Measurements from ENCODE around the gene SOD2. TPM values are rescaled to one million over a fixed set of nuclear protein-coding genes. Genes with fewer than 3 reads are reported as not detected.
"Not testable (repeated sequence)": the region's sequence is repeated elsewhere in the genome, so short reads cannot be mapped to it uniquely, and the experiment has no call there.

Gene SOD2
- total RNA-seq, 2 experiments from 2014 or later = 90.6 to 105 TPM

GRCh38 chr6:159726918-159727716 is 34.1 kb upstream of the SOD2 start, which contains the start of gene WTAP:
Gene WTAP (plus strand): TSS chr6:159727506. CDS start chr6:159736266, 8,760 bp downstream.
- ChIA-PET POLR2A (interaction anchor here (0.7 to 4.2 kb wide), 7 partner anchors 33 to 62 kb away, joined by 3 to 44 read pairs (median 9); partner anchors contain the start of genes ACAT2, MRPL18 and TCP1), CTCF (interaction anchor here (0.7 to 2.0 kb wide), 6 partner anchors 32 to 378 kb away, joined by 3 to 23 read pairs (median 4); partner anchors contain the start of gene ACAT2)
- intact Hi-C loops (cut with DNase I, micrococcal nuclease) = loop anchor here (1.0 to 2.0 kb wide), 10 partner anchors 34 to 1082 kb away; partner anchors contain the start of genes TCP1 (in 2 of the 2), ACAT2 (in 1 of the 2), DYNLT1 (in 1 of the 2) and EZR (in 1 of the 2)
- H3K4me1 Mint-ChIP-seq = peaks cover 47% of the 10 kb centered on the region
- peak within 1 kb of the TSS; percentile 95 for H3K4me3 Mint-ChIP-seq
- H3K27me3 Mint-ChIP-seq = no peaks in the 10 kb centered on the region
- peaks cover 45% of the 10 kb centered on the region for H3K36me3 Mint-ChIP-seq (ENCODE audit: low read depth)
- peak; percentile 91 for ATAC-seq
- H3K27ac Mint-ChIP-seq = peak within 1 kb of the TSS; percentile 98
- no peaks in the 10 kb centered on the region for H3K9me3 Mint-ChIP-seq (ENCODE audit: low read depth)
- peak; percentile 99 for DNase-seq

DNA sequence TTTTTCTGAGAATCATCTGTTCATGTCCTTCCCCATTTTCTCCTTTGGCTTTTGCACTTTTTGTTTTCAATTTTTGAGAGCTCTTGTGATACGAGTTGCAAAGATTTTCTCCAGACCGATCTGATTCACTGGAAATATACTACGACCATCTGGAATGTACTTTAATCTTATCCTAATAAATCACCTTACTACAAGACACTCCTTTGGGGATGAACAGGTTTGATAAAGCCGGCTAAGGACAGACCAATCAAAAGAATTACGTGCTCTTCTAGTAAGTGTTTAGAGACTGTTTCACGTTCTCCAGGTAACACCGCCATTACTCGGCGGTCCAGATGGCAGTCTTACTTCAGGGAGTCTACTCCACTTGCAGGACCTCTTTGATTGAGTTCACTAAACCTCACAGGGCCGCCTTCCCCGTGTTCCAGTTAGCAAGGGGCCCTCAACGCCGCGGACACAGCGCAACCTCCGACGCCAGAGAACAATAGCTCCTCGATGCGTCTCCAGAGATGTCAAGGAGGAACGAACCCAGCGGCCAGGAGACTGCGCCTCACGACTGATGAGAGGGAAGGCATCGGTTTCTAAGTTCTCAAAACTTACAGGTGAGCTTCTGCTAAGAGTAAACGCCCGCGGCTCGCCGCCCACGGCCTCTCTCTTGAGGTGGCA is 33.3 kb upstream of the SOD2 start:
- intact Hi-C loops (cut with DNase I, micrococcal nuclease) = loop anchor here in 1 of 2 experiments (2.0 kb wide), 2 partner anchors 908 to 1082 kb away; partner anchors contain the start of genes DYNLT1 and EZR
- CTCF ChIA-PET = interaction anchor here (0.7 to 2.0 kb wide), 7 partner anchors 25 to 379 kb away, joined by 3 to 23 read pairs (median 4); partner anchors contain the start of gene ACAT2
- H3K4me3 Mint-ChIP-seq = peak overlapping the region; percentile 95
- ATAC-seq (peak; percentile 19), DNase-seq (no peak)
- no peaks in the 10 kb centered on the region for H3K9me3 Mint-ChIP-seq (ENCODE audit: low read depth)
- H3K27me3 Mint-ChIP-seq = no peaks in the 10 kb centered on the region
- peak overlapping the region; percentile 98 for H3K27ac Mint-ChIP-seq
- POLR2A ChIA-PET = interaction anchor here (0.9 to 4.2 kb wide), 6 partner anchors 32 to 63 kb away, joined by 4 to 44 read pairs (median 10); partner anchors contain the start of genes ACAT2, MRPL18 and TCP1
- H3K4me1 Mint-ChIP-seq = peaks cover 43% of the 10 kb centered on the region
- H3K36me3 Mint-ChIP-seq (ENCODE audit: low read depth) = peaks cover 42% of the 10 kb centered on the region

GRCh38 chr6:159725208-159725607 is 32.2 kb upstream of the SOD2 start:
- H3K27ac Mint-ChIP-seq; H3K9me3 Mint-ChIP-seq (ENCODE audit: low read depth); DNase-seq; ATAC-seq; H3K27me3 Mint-ChIP-seq; intact Hi-C loops (cut with DNase I, micrococcal nuclease): not testable (repeated sequence)
- peaks cover 31% of the 10 kb centered on the region for H3K4me1 Mint-ChIP-seq
- peaks cover 32% of the 10 kb centered on the region for H3K36me3 Mint-ChIP-seq (ENCODE audit: low read depth)
- ChIA-PET CTCF (interaction anchor here (0.6 to 1.4 kb wide), 2 partner anchors 24 to 41 kb away, joined by 3 to 4 read pairs; no protein-coding TSS in a partner anchor), POLR2A (interaction anchor here (2.5 to 4.2 kb wide), 2 partner anchors 31 to 64 kb away, joined by 23 to 44 read pairs; partner anchors contain the start of genes MRPL18 and TCP1)
- H3K4me3 Mint-ChIP-seq = peak overlapping the region; percentile 8

DNA sequence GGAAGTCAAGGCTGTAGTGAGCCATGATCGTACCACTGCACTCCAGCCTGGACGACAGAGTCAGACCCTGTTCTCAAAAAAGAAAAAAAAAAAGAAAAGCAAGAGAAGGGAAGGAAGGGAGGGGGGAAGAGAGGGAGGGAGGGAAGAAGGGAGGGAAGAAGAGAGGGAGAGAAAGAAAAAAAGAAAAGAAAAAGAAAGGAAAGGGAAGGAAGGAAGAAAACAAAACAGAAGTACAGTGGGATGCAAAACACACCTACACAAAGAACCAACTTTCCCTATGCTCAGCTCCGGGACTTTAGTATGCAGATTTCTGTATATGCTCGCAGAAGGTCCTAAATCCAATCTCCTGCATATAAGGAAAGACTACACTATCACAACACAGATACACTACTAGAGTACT is 31.7 kb upstream of the SOD2 start:
- Mint-ChIP-seq H3K4me3 (peak overlapping the region; percentile 8), H3K36me3 (ENCODE audit: low read depth) (peaks cover 31% of the 10 kb centered on the region), H3K9me3 (ENCODE audit: low read depth) (no peaks in the 10 kb centered on the region), H3K4me1 (peaks cover 29% of the 10 kb centered on the region), H3K27ac (no peak overlapping the region), H3K27me3 (no peaks in the 10 kb centered on the region)
- DNase-seq (no peak), ATAC-seq (no peak)
- POLR2A ChIA-PET = interaction anchor here (0.7 to 4.2 kb wide), 3 partner anchors 30 to 339 kb away, joined by 3 to 44 read pairs (median 23); partner anchors contain the start of genes MRPL18 and TCP1
- CTCF ChIA-PET = interaction anchor here (0.6 to 1.8 kb wide), 3 partner anchors 23 to 41 kb away, joined by 3 to 4 read pairs (median 4); partner anchors contain the start of gene ACAT2
- intact Hi-C loops (cut with DNase I, micrococcal nuclease) = no loop called here

DNA sequence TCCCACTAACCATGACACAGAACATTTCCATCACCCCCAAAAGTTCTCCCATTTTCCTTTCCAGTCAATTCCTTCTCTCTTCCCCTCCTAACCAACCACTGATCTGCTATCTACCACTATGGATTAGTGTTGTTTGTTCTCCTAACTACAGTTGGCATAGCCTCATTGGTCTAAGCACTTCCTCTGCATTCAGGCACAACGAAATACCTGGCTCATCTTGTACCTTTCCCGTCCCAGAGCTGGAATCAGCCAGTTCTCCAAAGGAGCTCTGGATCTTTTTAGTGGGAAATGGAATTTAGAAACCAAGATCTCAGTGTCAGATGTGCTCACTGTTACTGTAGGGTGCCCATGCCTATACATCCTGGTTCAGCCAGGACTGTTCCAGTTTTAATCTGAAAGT is 30.2 kb upstream of the SOD2 start:
- ATAC-seq = no peak
- ChIA-PET POLR2A (interaction anchor here (0.6 kb wide), 1 partner anchor 616 kb away, joined by 3 read pairs; no protein-coding TSS in a partner anchor), CTCF (interaction anchor here (1.2 to 3.0 kb wide), 5 partner anchors 9 to 67 kb away, joined by 4 to 12 read pairs (median 4); partner anchors contain the start of genes ACAT2, MRPL18 and TCP1)
- no peaks in the 10 kb centered on the region for H3K27me3 Mint-ChIP-seq
- peaks cover 18% of the 10 kb centered on the region for H3K36me3 Mint-ChIP-seq (ENCODE audit: low read depth)
- no peak overlapping the region for H3K4me3 Mint-ChIP-seq
- H3K27ac Mint-ChIP-seq = peak overlapping the region; percentile 16
- H3K4me1 Mint-ChIP-seq = peaks cover 26% of the 10 kb centered on the region
- DNase-seq = no peak
- intact Hi-C loops (cut with DNase I, micrococcal nuclease) = no loop called here
- H3K9me3 Mint-ChIP-seq (ENCODE audit: low read depth) = no peaks in the 10 kb centered on the region

DNA sequence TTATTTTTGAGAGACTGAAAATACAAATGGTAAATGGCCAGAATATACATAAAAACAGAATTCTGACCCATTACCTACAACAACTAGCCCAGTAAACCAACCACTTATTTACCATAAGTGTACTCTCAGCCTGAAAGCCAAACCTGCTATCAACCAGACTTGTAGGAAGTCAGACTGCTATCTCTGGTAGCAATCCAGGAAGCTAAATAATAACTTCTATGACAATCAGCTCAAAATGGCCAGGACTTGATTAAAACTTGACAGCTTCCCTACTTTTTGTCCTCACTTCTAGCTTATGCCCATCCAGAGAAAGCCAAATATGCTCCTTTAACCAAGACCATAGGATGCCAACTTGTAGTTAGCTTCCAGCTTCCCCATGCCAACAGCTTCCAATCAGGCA is 29.6 kb upstream of the SOD2 start:
- Mint-ChIP-seq H3K4me3 (no peak overlapping the region), H3K36me3 (ENCODE audit: low read depth) (peaks cover 14% of the 10 kb centered on the region), H3K27me3 (no peaks in the 10 kb centered on the region), H3K9me3 (ENCODE audit: low read depth) (no peaks in the 10 kb centered on the region), H3K4me1 (peaks cover 26% of the 10 kb centered on the region), H3K27ac (no peak overlapping the region)
- ATAC-seq (no peak), DNase-seq (no peak)
- CTCF ChIA-PET = interaction anchor here (1.2 to 3.0 kb wide), 4 partner anchors 10 to 67 kb away, joined by 4 to 12 read pairs (median 4); partner anchors contain the start of genes MRPL18 and TCP1
- intact Hi-C loops (cut with DNase I, micrococcal nuclease) = no loop called here
- POLR2A ChIA-PET = interaction anchor here (0.6 kb wide), 1 partner anchor 616 kb away, joined by 3 read pairs; no protein-coding TSS in a partner anchor

DNA sequence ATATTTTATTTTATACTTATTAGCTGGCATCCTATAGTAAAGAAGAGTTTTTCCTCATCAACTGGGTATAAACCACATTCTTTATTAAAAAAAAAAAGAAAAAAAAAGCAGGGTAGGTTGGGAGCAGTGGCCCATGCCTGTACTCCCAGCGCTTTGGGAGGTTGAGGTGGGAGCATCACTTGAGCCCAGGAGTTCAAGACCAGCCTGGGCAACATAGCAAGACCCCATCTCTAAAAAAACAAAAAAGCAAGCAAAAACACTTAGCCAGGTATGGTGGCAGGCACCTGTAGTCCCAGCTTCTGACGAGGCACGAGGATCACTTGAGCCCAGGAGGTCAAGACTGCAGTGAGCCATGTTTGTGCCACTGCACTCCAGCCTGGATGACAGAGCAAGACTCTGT is 28.9 kb upstream of the SOD2 start:
- intact Hi-C loops (cut with DNase I, micrococcal nuclease); H3K27ac Mint-ChIP-seq; POLR2A ChIA-PET; DNase-seq; H3K9me3 Mint-ChIP-seq (ENCODE audit: low read depth); ATAC-seq; H3K4me3 Mint-ChIP-seq; H3K27me3 Mint-ChIP-seq: not testable (repeated sequence)
- CTCF ChIA-PET = interaction anchor here (3.0 kb wide), 1 partner anchor 10 kb away, joined by 12 read pairs; no protein-coding TSS in a partner anchor
- peaks cover 14% of the 10 kb centered on the region for H3K36me3 Mint-ChIP-seq (ENCODE audit: low read depth)
- H3K4me1 Mint-ChIP-seq = peaks cover 26% of the 10 kb centered on the region

- ATAC-seq = peak; percentile 74
- POLR2A ChIA-PET = interaction anchor here (0.7 kb wide), 1 partner anchor 366 kb away, joined by 4 read pairs; no protein-coding TSS in a partner anchor
- no peaks in the 10 kb centered on the region for H3K27me3 Mint-ChIP-seq
These were observed 27.7 kb upstream of the SOD2 start for GRCh38 chr6:159720708-159721107.

GRCh38 chr6:159719287-159719686 is 26.2 kb upstream of the SOD2 start:
- CTCF ChIA-PET = interaction anchor here (0.8 to 1.9 kb wide), 5 partner anchors 10 to 31 kb away, joined by 3 to 6 read pairs (median 3); no protein-coding TSS in a partner anchor
- Mint-ChIP-seq H3K27ac (no peak overlapping the region), H3K36me3 (ENCODE audit: low read depth) (peaks cover 13% of the 10 kb centered on the region), H3K4me1 (peaks cover 20% of the 10 kb centered on the region), H3K27me3 (no peaks in the 10 kb centered on the region), H3K9me3 (ENCODE audit: low read depth) (no peaks in the 10 kb centered on the region), H3K4me3 (no peak overlapping the region)
- DNase-seq (no peak), ATAC-seq (no peak)
- intact Hi-C loops (cut with DNase I, micrococcal nuclease) = no loop called here
- POLR2A ChIA-PET = no interaction called here

More at GRCh38 chr6:159720708-159721107, 27.7 kb upstream of the SOD2 start:
- peaks cover 10% of the 10 kb centered on the region for H3K36me3 Mint-ChIP-seq (ENCODE audit: low read depth)
- CTCF ChIA-PET = interaction anchor here (0.6 to 3.0 kb wide), 8 partner anchors 9 to 70 kb away, joined by 3 to 12 read pairs (median 4); partner anchors contain the start of gene MRPL18
- no peak overlapping the region for H3K27ac Mint-ChIP-seq
- H3K4me3 Mint-ChIP-seq = no peak overlapping the region
- intact Hi-C loops (cut with DNase I, micrococcal nuclease) = loop anchor here in 1 of 2 experiments (1.0 kb wide), 1 partner anchor 221 kb away; no protein-coding TSS in a partner anchor
- H3K4me1 Mint-ChIP-seq = peaks cover 30% of the 10 kb centered on the region
- no peaks in the 10 kb centered on the region for H3K9me3 Mint-ChIP-seq (ENCODE audit: low read depth)
- peak; percentile 44 for DNase-seq

GRCh38 chr6:159718634-159719033 is 25.6 kb upstream of the SOD2 start:
- Mint-ChIP-seq H3K27ac (no peak overlapping the region), H3K36me3 (ENCODE audit: low read depth) (peaks cover 13% of the 10 kb centered on the region), H3K4me1 (peaks cover 20% of the 10 kb centered on the region), H3K27me3 (no peaks in the 10 kb centered on the region), H3K9me3 (ENCODE audit: low read depth) (no peaks in the 10 kb centered on the region), H3K4me3 (no peak overlapping the region)
- DNase-seq (no peak), ATAC-seq (no peak)
- ChIA-PET CTCF (interaction anchor here (0.6 to 1.4 kb wide), 9 partner anchors 11 to 225 kb away, joined by 3 to 5 read pairs (median 3); no protein-coding TSS in a partner anchor), POLR2A (no interaction called here)
- intact Hi-C loops (cut with DNase I, micrococcal nuclease) = no loop called here
